Cardiac muscle cell (in vitro differentiated cells and primary cell): ENCODE results near the gene SLAMF1. TPM values are rescaled to one million over a fixed set of nuclear protein-coding genes. Genes with fewer than 3 reads are reported as not detected.

Experiments
- DNase-seq, 2 donors: peaks; one replicate each; pipeline versions ENCODE4 v3.0.0 to v3.0.0-alpha.2; 2010 to 2017; ENCODE audit warnings: low read depth in 1 of 2, low spot score in 1 of 2
- H3K27ac ChIP-seq: fragments of 200-600 bp; sonication (generic); 2 replicates; pipeline ENCODE4 v1.5.1; 2016
- H3K27me3 ChIP-seq: fragments of 200-600 bp; sonication (generic); 2 replicates; pipeline ENCODE4 v1.6.0; 2016; ENCODE audit warnings: control low read depth
- H3K36me3 ChIP-seq: fragments of 200-600 bp; sonication (generic); 2 replicates; pipeline ENCODE4 v1.5.1; 2016; ENCODE audit warnings: control low read depth
- H3K4me1 ChIP-seq: fragments of 200-600 bp; sonication (generic); 2 replicates; pipeline ENCODE4 v1.8.1; 2017; ENCODE audit warnings: low read depth, mild to moderate bottlenecking, mixed run types
- H3K4me3 ChIP-seq: fragments of 200-600 bp; sonication (generic); 2 replicates; pipeline ENCODE4 v1.5.1; 2016; ENCODE audit warnings: mild to moderate bottlenecking
- H3K9me3 ChIP-seq: fragments of 200-600 bp; sonication (generic); 2 replicates; pipeline ENCODE4 v1.5.1; 2017; ENCODE audit warnings: low read depth, mild to moderate bottlenecking, control low read depth
- CTCF ChIP-seq: IDR thresholded peaks from 2 replicates; pipeline ENCODE4 v1.5.1; 2012; ENCODE audit warnings: low read depth, mild to moderate bottlenecking, low read length
- polyA plus RNA-seq: library from polyadenylated mRNA; unstranded; fragments of >200 nt; fragmentation: Nextera tagmentation; extraction: Ambion mirVana; gene quantifications from 2 replicates; pipeline ENCODE4 v1.2.1, GENCODE V29; 2016
- total RNA-seq: library from RNA; depleted of rRNA; stranded (reverse); fragments of >200 nt; gene quantifications from 2 replicates; pipeline ENCODE4 v1.2.3, GENCODE V29; 2016

The SLAMF1 gene
- total and polyA plus RNA-seq, 2 experiments from 2014 or later = not detected

GRCh38 chr1:160580221-160580812, 66.5 kb downstream of the SLAMF1 start:
- no peak for TF ChIP-seq CTCF
- no peak for DNase-seq
- Histone ChIP-seq H3K4me3 (no peak overlapping the region), H3K27me3 (no peaks in the 10 kb centered on the region), H3K4me1 (no peaks in the 10 kb centered on the region), H3K27ac (no peak overlapping the region), H3K9me3 (no peaks in the 10 kb centered on the region), H3K36me3 (no peaks in the 10 kb centered on the region)

- Histone ChIP-seq H3K4me1 (no peaks in the 10 kb centered on the region), H3K27ac (no peak within 1 kb of the TSS), H3K27me3 (no peaks in the 10 kb centered on the region), H3K4me3 (no peak within 1 kb of the TSS), H3K9me3 (no peaks in the 10 kb centered on the region), H3K36me3 (no peaks in the 10 kb centered on the region)
- TF ChIP-seq CTCF = no peak
- no peak for DNase-seq
These were observed 67.6 kb downstream of the SLAMF1 start, which contains the start of gene CD84 for GRCh38 chr1:160579216-160579701. TSS of gene CD84 (minus strand) at chr1:160579496. CDS start at chr1:160579437, 59 bp downstream.

GRCh38 chr1:160578525-160579191, 68.2 kb downstream of the SLAMF1 start:
- H3K27ac ChIP-seq = no peak overlapping the region
- H3K36me3 ChIP-seq = no peaks in the 10 kb centered on the region
- DNase-seq = no peak
- no peak overlapping the region for H3K4me3 ChIP-seq
- no peaks in the 10 kb centered on the region for H3K4me1 ChIP-seq
- no peaks in the 10 kb centered on the region for H3K27me3 ChIP-seq
- TF ChIP-seq CTCF = no peak
- H3K9me3 ChIP-seq = no peaks in the 10 kb centered on the region

GRCh38 chr1:160578175-160578524, 68.7 kb downstream of the SLAMF1 start:
- Histone ChIP-seq H3K36me3 (no peaks in the 10 kb centered on the region), H3K4me1 (no peaks in the 10 kb centered on the region), H3K27ac (no peak overlapping the region), H3K4me3 (no peak overlapping the region), H3K27me3 (no peaks in the 10 kb centered on the region), H3K9me3 (no peaks in the 10 kb centered on the region)
- TF ChIP-seq CTCF = no peak
- no peak for DNase-seq

- Histone ChIP-seq H3K27ac (no peak overlapping the region), H3K4me1 (no peaks in the 10 kb centered on the region), H3K27me3 (no peaks in the 10 kb centered on the region), H3K9me3 (no peaks in the 10 kb centered on the region), H3K4me3 (no peak overlapping the region), H3K36me3 (no peaks in the 10 kb centered on the region)
- TF ChIP-seq CTCF = no peak
- no peak for DNase-seq
These were observed 69.2 kb downstream of the SLAMF1 start for GRCh38 chr1:160577671-160578070.
